ENCODE results near the gene KLF16.

KLF16 gene

DNA sequence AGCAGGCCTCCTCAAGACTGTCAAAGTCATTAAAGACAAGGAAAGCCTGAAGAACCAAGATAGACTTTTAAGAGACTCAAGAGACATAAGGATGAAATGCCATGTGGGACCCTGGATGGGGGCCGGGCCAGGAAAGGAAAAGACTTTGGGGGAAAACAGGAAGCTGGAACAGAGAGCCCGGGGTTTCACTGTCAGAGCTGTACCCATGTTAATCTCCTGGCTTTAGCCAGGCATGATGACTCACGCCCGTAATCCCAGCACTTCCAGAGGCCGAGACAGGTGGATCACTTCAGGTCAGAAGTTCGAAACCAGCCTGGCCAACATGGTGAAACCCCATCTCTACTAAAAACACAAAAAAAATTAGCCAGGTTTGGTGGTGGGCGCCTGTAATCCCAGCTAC, 5.6 kb upstream of the KLF16 start:
- DNase-seq (ENCODE audit: low read depth, low spot score), result no peak

- DNase-seq (ENCODE audit: low read depth, low spot score), result no peak
Measured at GRCh38 chr19:1867349-1867724, 4.0 kb upstream of the KLF16 start.

- no peak for DNase-seq (ENCODE audit: low read depth, low spot score)
Measured at GRCh38 chr19:1866693-1867348, 3.4 kb upstream of the KLF16 start.

- DNase-seq (ENCODE audit: low read depth, low spot score), result no peak
Measured at GRCh38 chr19:1865172-1866010, 2.0 kb upstream of the KLF16 start.

- no peak for DNase-seq (ENCODE audit: low read depth, low spot score)
Measured at GRCh38 chr19:1864480-1865171, 1.2 kb upstream of the KLF16 start.

GRCh38 chr19:1863638-1864479, 480 bp upstream of the KLF16 start:
- peak; percentile 78 for DNase-seq (ENCODE audit: low read depth, low spot score)

DNA sequence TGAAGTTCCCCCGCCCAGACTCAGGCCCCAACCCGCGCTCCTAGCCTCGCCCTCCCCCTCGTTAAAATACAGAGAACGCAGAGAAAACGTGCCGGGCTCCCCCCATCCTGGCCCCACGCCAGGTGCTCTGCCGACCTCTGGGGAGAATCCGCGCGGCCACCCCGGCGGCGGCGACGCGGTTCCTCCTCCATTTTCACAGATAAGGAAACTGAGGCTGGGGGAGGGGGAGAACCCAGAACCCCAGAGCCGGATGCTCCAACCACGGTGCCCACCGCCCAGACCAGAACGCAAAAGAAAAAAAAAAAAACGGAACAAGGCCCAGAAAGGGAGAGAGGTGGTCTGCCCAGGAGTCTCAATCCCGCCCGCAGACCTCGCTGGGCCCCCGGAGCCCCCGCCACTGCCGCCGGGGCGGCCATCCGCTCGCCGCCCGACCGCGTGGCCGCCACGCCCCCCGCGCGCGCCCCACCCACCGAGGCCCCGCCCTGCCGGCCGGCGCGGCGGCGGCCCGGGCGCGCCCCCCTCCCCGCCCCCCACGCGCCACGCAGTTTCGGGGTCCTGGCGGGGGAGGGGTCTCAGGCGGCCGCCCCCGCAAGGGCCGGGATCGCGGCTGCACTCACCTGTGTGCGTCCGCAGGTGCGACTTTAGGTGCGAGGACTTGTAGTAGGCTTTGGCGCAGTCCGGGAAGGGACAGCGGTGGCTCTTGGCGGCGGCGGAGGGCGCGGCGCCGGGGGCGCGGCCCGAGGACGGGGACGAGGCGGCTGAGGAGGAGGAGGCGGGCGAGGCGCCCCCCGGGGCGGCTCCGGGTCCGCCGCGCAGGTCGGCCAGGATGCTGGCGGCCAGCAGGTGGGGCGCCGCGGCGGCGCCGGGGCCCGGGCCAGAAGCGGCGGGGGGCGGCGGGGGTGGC, 703 bp downstream of the KLF16 start:
- DNase-seq (ENCODE audit: low read depth, low spot score), result no peak

- DNase-seq (ENCODE audit: low read depth, low spot score), result no peak
Measured at GRCh38 chr19:1862068-1862423, 1.3 kb downstream of the KLF16 start.

- no peak for DNase-seq (ENCODE audit: low read depth, low spot score)
Measured at GRCh38 chr19:1861599-1862031, 1.8 kb downstream of the KLF16 start.

DNA sequence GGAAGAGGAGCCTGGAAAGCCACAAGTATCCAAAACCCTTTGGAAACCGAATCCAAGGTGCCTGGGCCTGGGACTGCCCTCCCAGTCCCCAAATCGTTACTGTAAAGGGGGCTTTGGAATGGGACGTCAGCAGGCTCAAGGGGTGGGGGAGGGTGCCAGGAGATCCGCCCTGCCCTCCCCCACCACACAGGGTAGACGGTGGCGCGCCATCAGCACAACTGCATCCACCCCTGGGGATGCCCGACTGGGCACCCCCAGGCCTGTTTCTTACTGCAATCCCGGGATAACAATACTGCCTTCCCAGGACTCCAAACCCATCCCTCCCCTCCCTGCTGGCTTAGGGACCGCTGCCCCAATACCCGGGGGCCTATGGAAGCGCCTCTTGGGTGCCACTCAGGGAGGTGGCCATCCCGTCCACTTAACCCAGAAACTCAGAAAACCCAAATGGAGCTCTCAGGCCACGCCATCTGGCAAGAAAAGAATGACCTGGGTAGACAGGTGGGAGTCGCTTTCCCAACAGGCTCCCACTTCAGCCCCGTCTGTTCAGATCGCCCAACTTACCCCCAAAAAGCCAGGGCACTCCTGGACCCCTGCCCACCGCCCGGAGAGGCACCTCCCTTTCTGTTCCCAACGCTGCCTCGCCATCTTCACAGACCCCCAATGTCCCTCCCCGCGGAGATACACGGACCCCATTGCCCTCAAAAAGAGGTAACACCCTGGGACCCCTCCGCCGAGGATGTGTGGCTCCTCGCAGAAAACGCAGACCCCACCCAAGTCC, 2.4 kb downstream of the KLF16 start:
- no peak for DNase-seq (ENCODE audit: low read depth, low spot score)

DNA sequence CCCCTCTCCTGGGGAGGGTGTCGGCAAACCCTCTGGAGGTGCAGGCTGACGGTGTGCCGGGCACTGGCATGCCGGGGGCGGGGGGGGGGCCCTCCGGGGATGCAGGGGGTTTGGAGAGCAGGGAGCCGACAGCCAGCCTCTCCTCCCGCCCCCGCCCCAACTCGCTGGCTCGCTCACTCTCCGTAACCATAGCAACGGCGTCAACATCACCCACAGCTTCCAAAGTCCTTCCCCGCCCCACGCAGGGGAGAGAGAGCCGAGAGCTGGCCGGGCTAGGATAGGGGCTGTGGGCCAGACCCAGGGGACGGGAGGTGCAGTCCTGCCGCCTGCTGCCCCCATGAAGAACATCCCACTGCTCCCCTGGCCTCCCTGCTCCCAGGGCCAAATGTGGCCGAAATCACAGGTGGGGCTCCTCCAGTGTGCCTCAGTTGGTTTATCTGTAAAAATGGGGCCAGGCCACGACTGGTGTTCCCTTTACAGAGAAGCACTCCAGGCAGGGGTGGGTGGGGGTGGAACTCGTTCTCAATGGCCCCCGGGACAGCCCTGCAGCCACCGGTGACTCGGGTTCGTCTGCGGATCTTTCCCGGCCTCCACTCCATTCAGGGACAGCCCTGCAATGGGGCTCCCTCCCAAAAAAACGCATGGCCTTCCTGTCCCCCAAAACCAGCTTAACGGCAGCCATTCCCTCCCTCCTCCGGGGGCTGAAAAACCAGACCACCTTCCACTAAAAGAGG, 3.2 kb downstream of the KLF16 start:
- no peak for DNase-seq (ENCODE audit: low read depth, low spot score)

GRCh38 chr19:1859331-1859781, 4.0 kb downstream of the KLF16 start:
- DNase-seq (ENCODE audit: low read depth, low spot score), result no peak

GRCh38 chr19:1858412-1859081, 4.8 kb downstream of the KLF16 start:
- no peak for DNase-seq (ENCODE audit: low read depth, low spot score)

DNA sequence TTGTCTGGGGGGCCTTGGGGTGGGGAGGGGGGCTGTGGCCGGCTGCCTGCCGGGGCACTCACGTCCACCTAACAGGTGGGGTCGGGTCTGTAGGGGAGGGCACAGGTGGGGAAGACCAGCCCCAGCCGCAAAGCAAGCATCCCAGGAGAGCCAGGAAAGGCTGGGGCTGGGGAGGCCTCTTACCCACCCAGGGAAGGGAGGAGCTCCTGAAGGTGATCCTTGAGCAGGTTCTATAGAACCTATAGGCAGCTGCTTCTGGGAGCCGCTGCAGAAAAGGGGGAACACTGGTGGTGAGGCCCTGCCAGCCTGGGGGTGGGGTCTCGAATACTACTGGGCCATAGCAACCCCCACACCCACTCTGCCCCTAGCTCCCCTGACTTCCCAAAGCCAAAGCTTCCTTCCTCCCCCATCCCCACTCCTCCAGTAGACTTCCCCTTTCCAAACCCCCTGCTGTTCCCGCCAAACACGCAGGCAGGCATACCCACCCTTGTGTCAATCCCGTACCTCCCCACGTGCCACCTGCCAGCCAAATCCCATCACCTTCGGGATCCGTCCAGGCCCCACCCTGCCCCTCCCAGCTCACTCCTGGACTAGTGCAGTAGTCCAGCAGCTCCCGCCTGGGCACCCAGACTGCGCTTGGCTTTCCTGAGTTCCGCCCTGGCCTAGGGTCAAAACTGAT, 5.6 kb downstream of the KLF16 start:
- no peak for DNase-seq (ENCODE audit: low read depth, low spot score)

GRCh38 chr19:1856698-1857603, 6.4 kb downstream of the KLF16 start:
- DNase-seq (ENCODE audit: low read depth, low spot score), result no peak

GRCh38 chr19:1856345-1856697, 7.1 kb downstream of the KLF16 start:
- DNase-seq (ENCODE audit: low read depth, low spot score), result no peak

DNA sequence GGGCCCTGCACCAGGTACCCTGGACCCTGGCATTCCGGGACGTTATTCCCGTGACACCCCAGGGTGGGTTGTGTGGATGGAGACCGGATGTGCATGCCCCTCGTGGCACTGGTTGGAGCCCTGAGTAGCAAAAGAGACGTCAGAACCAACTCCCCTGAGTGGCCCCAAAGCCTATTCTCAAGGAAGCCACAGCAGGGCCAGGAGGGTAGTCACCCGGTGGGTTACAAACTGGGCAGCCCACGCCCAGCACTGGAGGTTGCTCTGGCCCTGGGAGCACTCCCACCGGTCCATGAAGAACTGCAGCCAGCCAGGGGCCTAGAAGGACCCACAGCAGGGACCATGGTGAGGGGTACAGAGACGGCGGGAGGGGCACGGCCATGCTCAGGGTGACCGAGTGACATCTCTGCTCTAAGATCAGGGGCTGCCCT, 7.5 kb downstream of the KLF16 start:
- DNase-seq (ENCODE audit: low read depth, low spot score), result no peak
